GM04503 (cell line): Measurements from ENCODE around the gene ROR2.
A peak's percentile ranks its signal among the peaks of the same experiment; 100 is the strongest.

Experiments
- DNase-seq: peaks from one replicate; pipeline ENCODE4 v3.0.0-alpha.2; 2012; ENCODE audit warnings: low read depth

The ROR2 gene

GRCh38 chr9:91840882-91841281, 109.1 kb downstream of the ROR2 start:
- DNase-seq: no peak

GRCh38 chr9:91840469-91840868, 109.6 kb downstream of the ROR2 start:
- no peak for DNase-seq

GRCh38 chr9:91839926-91840465, 110.0 kb downstream of the ROR2 start:
- DNase-seq: no peak

- DNase-seq: no peak
Measured at GRCh38 chr9:91837981-91838731, 111.9 kb downstream of the ROR2 start.

GRCh38 chr9:91836515-91836914, 113.5 kb downstream of the ROR2 start:
- no peak for DNase-seq

- no peak for DNase-seq
Measured at GRCh38 chr9:91835632-91836031, 114.4 kb downstream of the ROR2 start.

- no peak for DNase-seq
Measured at GRCh38 chr9:91835216-91835615, 114.8 kb downstream of the ROR2 start.

GRCh38 chr9:91834740-91835139, 115.3 kb downstream of the ROR2 start:
- DNase-seq: no peak

- DNase-seq: no peak
Measured at GRCh38 chr9:91833878-91834255, 116.2 kb downstream of the ROR2 start.

GRCh38 chr9:91833096-91833877, 116.7 kb downstream of the ROR2 start:
- DNase-seq: no peak

GRCh38 chr9:91832322-91832721, 117.7 kb downstream of the ROR2 start:
- DNase-seq: no peak

- DNase-seq: no peak
Measured at GRCh38 chr9:91825866-91826265, 124.2 kb downstream of the ROR2 start.

- no peak for DNase-seq
Measured at GRCh38 chr9:91825422-91825821, 124.6 kb downstream of the ROR2 start.

GRCh38 chr9:91824601-91825305, 125.3 kb downstream of the ROR2 start:
- no peak for DNase-seq

- no peak for DNase-seq
Measured at GRCh38 chr9:91824151-91824550, 125.9 kb downstream of the ROR2 start.

GRCh38 chr9:91820949-91821880, 128.8 kb downstream of the ROR2 start:
- no peak for DNase-seq

- DNase-seq: no peak
Measured at GRCh38 chr9:91820126-91820750, 129.8 kb downstream of the ROR2 start.

- no peak for DNase-seq
Measured at GRCh38 chr9:91818647-91819403, 131.2 kb downstream of the ROR2 start.

- DNase-seq: no peak
Measured at GRCh38 chr9:91818225-91818585, 131.8 kb downstream of the ROR2 start.

- peak; percentile 35 for DNase-seq
Measured at GRCh38 chr9:91817493-91818224, 132.4 kb downstream of the ROR2 start.
